Hematopoietic multipotent progenitor cell treated with erythropoietin and hydrocortisone succinate and interleukin-3 and kit ligand, for 8 days (in vitro differentiated cells): ENCODE data around the gene REEP6.
A peak's percentile ranks its signal among the peaks of the same experiment; 100 is the strongest.

ENCODE experiments used
- DNase-seq: peaks from one replicate; pipeline ENCODE4 v3.0.0-alpha.2; 2015

REEP6 gene

GRCh38 chr19:1457031-1457739 lies 33.8 kb upstream of the REEP6 start:
- DNase-seq: no peak

- DNase-seq: no peak
These were observed 33.1 kb upstream of the REEP6 start for GRCh38 chr19:1457892-1458291.

- DNase-seq: no peak
These were observed 31.5 kb upstream of the REEP6 start for GRCh38 chr19:1459479-1459878.

- DNase-seq: no peak
These were observed 30.7 kb upstream of the REEP6 start for GRCh38 chr19:1460033-1460995.

GRCh38 chr19:1461862-1462261 lies 29.1 kb upstream of the REEP6 start:
- no peak for DNase-seq

GRCh38 chr19:1465191-1466016 lies 25.6 kb upstream of the REEP6 start:
- DNase-seq: peak; percentile 61

- no peak for DNase-seq
These were observed 24.9 kb upstream of the REEP6 start for GRCh38 chr19:1466018-1466460.

- no peak for DNase-seq
These were observed 24.3 kb upstream of the REEP6 start for GRCh38 chr19:1466461-1467214.

- DNase-seq: no peak
These were observed 23.8 kb upstream of the REEP6 start for GRCh38 chr19:1467215-1467489.

- DNase-seq: no peak
These were observed 23.3 kb upstream of the REEP6 start for GRCh38 chr19:1467490-1468273.

- no peak for DNase-seq
These were observed 22.6 kb upstream of the REEP6 start for GRCh38 chr19:1468274-1468820.

- peak; percentile 32 for DNase-seq
These were observed 22.1 kb upstream of the REEP6 start for GRCh38 chr19:1468821-1469254.

GRCh38 chr19:1469255-1470054 lies 21.5 kb upstream of the REEP6 start:
- DNase-seq: no peak

GRCh38 chr19:1470055-1470304 lies 21.0 kb upstream of the REEP6 start:
- no peak for DNase-seq

GRCh38 chr19:1470305-1471009 lies 20.5 kb upstream of the REEP6 start:
- DNase-seq: peak; percentile 25

GRCh38 chr19:1471010-1471514 lies 19.9 kb upstream of the REEP6 start:
- DNase-seq: peak; percentile 28

- no peak for DNase-seq
These were observed 19.3 kb upstream of the REEP6 start for GRCh38 chr19:1471515-1472160.

GRCh38 chr19:1472231-1473084 lies 18.5 kb upstream of the REEP6 start:
- DNase-seq: no peak
